Esophagus squamous epithelium (tissue), 4 donors: ENCODE data around the gene DAZAP1.

Source experiments
- POLR2A ChIP-seq, 4 donors: fragments of 450-650 bp; IDR thresholded peaks; one replicate each; pipeline ENCODE4 v1.6.1; 2017; ENCODE audit warnings: antibody characterized with exemption in 4 of 4, mild to moderate bottlenecking in 4 of 4, moderate library complexity in 3 of 4
- TF ChIP-seq, protein P1 (sequence below), 6 experiments: fragments of 450-650 bp in 4 of 6; fragments of 200-600 bp in 2 of 6; sonication (generic) in 2 of 6; IDR thresholded peaks; one replicate each; pipeline ENCODE4 v1.5.1; 2016 to 2019; ENCODE audit warnings: antibody characterized with exemption in 6 of 6, mild to moderate bottlenecking in 4 of 6, moderate library complexity in 4 of 6

DNA sequence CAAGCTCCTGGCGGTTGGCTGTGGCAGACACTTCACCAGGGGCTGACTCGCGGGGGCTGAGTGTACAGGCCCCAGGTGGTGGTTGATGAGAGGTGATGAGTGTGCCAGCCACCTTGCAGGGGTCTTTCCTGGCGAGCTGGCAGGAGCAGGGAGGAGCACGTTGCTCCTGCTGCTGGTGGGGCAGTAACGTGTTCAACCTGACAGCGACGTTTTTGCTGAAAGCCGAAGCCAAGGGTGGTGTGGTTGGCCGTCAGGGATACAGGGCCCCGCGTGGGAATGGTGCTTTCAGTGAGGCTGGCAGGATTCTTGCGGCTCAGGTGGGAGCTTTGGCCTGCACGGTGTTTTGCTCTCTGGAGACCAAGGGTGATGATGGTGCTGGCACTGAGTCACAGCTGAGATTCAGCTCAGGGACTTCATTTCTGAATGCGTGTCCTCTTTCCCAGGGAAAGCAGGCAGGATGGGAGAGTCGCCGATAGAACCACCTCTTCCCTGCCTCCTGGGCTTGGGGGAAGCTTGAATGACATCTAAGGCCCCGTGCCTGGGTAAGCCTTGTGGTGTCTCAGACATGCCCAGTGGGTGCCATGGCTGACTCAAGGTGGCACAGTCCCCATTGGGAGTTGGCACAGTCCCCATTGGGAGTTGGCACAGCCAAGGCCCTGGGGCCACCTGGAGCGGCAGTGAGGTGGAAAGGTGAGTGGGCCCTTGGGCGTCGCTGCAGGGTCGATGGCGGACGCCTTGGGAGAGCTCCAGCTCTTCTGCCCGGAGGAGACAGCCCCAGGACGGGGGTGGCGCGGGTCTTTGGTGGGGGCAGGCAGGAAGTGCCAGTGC lies 8.8 kb downstream of the DAZAP1 start:
- TF ChIP-seq, protein P1, sequence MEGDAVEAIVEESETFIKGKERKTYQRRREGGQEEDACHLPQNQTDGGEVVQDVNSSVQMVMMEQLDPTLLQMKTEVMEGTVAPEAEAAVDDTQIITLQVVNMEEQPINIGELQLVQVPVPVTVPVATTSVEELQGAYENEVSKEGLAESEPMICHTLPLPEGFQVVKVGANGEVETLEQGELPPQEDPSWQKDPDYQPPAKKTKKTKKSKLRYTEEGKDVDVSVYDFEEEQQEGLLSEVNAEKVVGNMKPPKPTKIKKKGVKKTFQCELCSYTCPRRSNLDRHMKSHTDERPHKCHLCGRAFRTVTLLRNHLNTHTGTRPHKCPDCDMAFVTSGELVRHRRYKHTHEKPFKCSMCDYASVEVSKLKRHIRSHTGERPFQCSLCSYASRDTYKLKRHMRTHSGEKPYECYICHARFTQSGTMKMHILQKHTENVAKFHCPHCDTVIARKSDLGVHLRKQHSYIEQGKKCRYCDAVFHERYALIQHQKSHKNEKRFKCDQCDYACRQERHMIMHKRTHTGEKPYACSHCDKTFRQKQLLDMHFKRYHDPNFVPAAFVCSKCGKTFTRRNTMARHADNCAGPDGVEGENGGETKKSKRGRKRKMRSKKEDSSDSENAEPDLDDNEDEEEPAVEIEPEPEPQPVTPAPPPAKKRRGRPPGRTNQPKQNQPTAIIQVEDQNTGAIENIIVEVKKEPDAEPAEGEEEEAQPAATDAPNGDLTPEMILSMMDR (IDR thresholded peaks at IDR 0.05), result no peak
- TF ChIP-seq POLR2A (IDR thresholded peaks at IDR 0.05), result no peak
